ENCODE measurements around the gene ANKDD1B. TPM values are rescaled to one million over a fixed set of nuclear protein-coding genes. Genes with fewer than 3 reads are reported as not detected.

ANKDD1B gene
- total and polyA plus RNA-seq, 2 experiments from 2014 or later, result 0.40 to 0.73 TPM

DNA sequence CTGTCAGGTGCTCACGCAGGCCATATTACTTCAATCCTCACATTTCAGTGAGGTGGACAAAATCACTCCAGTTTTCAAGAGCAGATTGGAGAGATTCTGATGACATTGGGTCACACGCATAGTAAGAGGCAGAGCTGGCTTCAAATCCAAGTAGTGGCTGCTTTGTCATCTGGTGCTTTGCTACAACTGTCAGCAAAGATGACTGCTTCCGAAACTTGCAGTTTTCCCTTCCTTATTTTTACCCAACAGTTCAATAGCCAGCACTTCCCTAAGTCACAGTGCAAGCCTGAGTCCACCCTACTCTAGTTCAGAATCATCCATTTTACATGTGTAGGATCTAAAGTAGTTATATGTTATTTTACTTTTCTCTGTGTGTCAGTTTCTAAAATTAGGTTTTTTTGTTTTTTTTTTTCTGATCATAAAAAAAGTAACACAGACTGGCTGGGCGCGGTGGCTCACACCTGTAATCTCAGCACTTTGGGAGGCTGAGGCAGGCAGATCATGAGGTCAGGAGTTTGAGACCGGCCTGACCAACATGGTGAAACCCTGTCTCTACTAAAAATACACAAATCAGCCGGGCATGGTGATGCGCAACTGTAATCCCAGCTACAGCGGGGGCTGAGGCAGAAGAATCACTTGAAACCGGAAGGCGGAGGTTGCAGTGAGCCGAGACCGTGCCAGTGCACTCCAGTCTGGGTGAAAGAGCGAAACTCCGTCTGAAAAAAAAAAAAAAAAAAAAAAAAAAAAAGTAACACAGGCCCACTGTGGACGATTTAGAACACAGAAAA lies 49.6 kb downstream of the ANKDD1B start (continued):
- TF ChIP-seq, protein P1, sequence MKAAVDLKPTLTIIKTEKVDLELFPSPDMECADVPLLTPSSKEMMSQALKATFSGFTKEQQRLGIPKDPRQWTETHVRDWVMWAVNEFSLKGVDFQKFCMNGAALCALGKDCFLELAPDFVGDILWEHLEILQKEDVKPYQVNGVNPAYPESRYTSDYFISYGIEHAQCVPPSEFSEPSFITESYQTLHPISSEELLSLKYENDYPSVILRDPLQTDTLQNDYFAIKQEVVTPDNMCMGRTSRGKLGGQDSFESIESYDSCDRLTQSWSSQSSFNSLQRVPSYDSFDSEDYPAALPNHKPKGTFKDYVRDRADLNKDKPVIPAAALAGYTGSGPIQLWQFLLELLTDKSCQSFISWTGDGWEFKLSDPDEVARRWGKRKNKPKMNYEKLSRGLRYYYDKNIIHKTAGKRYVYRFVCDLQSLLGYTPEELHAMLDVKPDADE (IDR thresholded peaks at IDR 0.05), result no peak
- no peak for TF ChIP-seq NANOG (IDR thresholded peaks at IDR 0.05; ENCODE audit: borderline replicate concordance)
- no peak for TF ChIP-seq CREB1 (CRISPR knock-in tag; IDR thresholded peaks at IDR 0.05; ENCODE audit: low read depth)
- no peak for TF ChIP-seq EZH2phosphoT487 (IDR thresholded peaks at IDR 0.05; ENCODE audit: unreplicated experiment)
- TF ChIP-seq EZH2 (IDR thresholded peaks at IDR 0.05; ENCODE audit: low read depth, unreplicated experiment), result no peak
- TF ChIP-seq POLR2AphosphoS5 (IDR thresholded peaks at IDR 0.05; ENCODE audit: low read depth), result no peak

DNA sequence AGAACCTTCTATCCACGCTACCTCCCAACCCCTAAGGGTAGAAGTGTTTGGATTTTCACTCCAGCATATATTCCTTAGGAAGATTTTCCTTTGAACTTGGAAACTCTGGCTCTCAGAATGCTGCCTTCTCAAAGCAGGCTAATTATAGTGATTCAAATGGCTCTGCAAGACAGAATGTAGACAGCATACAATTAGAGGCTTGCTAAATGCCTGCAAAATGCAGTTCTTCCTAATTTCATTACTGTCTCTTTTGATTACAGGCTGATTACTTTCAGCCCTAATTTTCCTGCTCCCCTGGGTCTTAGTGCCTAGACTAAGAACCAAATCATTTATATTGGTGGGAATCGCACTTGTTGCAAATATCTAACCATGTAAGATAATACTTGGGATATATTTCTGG lies 50.8 kb downstream of the ANKDD1B start:
- DNase-seq (ENCODE audit: low spot score) (no peak), ATAC-seq (no peak)
- no peaks in the 10 kb centered on the region for H3K9me3 Mint-ChIP-seq
- H3K36me3 Mint-ChIP-seq (ENCODE audit: low read depth), result no peaks in the 10 kb centered on the region
- Histone ChIP-seq H3K27ac (ENCODE audit: low read depth) (no peak overlapping the region), H3K79me2 (replicated peaks; ENCODE audit: insufficient read depth) (no peaks in the 10 kb centered on the region), H3F3A (replicated peaks; ENCODE audit: low read depth) (no peaks in the 10 kb centered on the region), H3K9me2 (ENCODE audit: insufficient read depth) (peaks cover 7% of the 10 kb centered on the region; the same call in 1 of the 2 replicates), H3K36me3 (ENCODE audit: insufficient read depth) (no peaks in the 10 kb centered on the region), H2AFZ (no peak overlapping the region; the same call in 1 of the 2 replicates), H4K20me1 (replicated peaks; ENCODE audit: insufficient read depth) (no peaks in the 10 kb centered on the region), H3K4me3 (no peak overlapping the region), H3K4me1 (ENCODE audit: insufficient read depth) (no peaks in the 10 kb centered on the region), H3K4me2 (no peak overlapping the region), H3K27me3 (ENCODE audit: insufficient read depth) (no peaks in the 10 kb centered on the region)
- H3K4me3 Mint-ChIP-seq, result no peak overlapping the region
- H3K27ac Mint-ChIP-seq, result no peak overlapping the region
- no peaks in the 10 kb centered on the region for H3K27me3 Mint-ChIP-seq (ENCODE audit: insufficient read depth, low read depth, poor library complexity)
- H3K4me1 Mint-ChIP-seq, result peaks cover 3% of the 10 kb centered on the region; the same call in 1 of the 3 replicates
- TF ChIP-seq, protein P2, sequence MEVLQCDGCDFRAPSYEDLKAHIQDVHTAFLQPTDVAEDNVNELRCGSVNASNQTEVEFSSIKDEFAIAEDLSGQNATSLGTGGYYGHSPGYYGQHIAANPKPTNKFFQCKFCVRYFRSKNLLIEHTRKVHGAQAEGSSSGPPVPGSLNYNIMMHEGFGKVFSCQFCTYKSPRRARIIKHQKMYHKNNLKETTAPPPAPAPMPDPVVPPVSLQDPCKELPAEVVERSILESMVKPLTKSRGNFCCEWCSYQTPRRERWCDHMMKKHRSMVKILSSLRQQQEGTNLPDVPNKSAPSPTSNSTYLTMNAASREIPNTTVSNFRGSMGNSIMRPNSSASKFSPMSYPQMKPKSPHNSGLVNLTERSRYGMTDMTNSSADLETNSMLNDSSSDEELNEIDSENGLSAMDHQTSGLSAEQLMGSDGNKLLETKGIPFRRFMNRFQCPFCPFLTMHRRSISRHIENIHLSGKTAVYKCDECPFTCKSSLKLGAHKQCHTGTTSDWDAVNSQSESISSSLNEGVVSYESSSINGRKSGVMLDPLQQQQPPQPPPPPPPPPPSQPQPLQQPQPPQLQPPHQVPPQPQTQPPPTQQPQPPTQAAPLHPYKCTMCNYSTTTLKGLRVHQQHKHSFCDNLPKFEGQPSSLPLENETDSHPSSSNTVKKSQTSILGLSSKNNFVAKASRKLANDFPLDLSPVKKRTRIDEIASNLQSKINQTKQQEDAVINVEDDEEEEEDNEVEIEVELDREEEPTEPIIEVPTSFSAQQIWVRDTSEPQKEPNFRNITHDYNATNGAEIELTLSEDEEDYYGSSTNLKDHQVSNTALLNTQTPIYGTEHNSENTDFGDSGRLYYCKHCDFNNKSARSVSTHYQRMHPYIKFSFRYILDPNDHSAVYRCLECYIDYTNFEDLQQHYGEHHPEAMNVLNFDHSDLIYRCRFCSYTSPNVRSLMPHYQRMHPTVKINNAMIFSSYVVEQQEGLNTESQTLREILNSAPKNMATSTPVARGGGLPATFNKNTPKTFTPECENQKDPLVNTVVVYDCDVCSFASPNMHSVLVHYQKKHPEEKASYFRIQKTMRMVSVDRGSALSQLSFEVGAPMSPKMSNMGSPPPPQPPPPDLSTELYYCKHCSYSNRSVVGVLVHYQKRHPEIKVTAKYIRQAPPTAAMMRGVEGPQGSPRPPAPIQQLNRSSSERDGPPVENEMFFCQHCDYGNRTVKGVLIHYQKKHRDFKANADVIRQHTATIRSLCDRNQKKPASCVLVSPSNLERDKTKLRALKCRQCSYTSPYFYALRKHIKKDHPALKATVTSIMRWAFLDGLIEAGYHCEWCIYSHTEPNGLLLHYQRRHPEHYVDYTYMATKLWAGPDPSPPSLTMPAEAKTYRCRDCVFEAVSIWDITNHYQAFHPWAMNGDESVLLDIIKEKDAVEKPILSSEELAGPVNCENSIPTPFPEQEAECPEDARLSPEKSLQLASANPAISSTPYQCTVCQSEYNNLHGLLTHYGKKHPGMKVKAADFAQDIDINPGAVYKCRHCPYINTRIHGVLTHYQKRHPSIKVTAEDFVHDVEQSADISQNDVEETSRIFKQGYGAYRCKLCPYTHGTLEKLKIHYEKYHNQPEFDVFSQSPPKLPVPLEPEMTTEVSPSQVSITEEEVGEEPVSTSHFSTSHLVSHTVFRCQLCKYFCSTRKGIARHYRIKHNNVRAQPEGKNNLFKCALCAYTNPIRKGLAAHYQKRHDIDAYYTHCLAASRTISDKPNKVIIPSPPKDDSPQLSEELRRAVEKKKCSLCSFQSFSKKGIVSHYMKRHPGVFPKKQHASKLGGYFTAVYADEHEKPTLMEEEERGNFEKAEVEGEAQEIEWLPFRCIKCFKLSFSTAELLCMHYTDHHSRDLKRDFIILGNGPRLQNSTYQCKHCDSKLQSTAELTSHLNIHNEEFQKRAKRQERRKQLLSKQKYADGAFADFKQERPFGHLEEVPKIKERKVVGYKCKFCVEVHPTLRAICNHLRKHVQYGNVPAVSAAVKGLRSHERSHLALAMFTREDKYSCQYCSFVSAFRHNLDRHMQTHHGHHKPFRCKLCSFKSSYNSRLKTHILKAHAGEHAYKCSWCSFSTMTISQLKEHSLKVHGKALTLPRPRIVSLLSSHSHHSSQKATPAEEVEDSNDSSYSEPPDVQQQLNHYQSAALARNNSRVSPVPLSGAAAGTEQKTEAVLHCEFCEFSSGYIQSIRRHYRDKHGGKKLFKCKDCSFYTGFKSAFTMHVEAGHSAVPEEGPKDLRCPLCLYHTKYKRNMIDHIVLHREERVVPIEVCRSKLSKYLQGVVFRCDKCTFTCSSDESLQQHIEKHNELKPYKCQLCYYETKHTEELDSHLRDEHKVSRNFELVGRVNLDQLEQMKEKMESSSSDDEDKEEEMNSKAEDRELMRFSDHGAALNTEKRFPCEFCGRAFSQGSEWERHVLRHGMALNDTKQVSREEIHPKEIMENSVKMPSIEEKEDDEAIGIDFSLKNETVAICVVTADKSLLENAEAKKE (CRISPR knock-in tag; IDR thresholded peaks at IDR 0.05), result no peak
- no peak for TF ChIP-seq NANOG (IDR thresholded peaks at IDR 0.05; ENCODE audit: borderline replicate concordance)
- no peak for TF ChIP-seq STAT1 (IDR thresholded peaks at IDR 0.05; ENCODE audit: unreplicated experiment)
- TF ChIP-seq, protein P1 (IDR thresholded peaks at IDR 0.05), result no peak
- TF ChIP-seq, protein P3, sequence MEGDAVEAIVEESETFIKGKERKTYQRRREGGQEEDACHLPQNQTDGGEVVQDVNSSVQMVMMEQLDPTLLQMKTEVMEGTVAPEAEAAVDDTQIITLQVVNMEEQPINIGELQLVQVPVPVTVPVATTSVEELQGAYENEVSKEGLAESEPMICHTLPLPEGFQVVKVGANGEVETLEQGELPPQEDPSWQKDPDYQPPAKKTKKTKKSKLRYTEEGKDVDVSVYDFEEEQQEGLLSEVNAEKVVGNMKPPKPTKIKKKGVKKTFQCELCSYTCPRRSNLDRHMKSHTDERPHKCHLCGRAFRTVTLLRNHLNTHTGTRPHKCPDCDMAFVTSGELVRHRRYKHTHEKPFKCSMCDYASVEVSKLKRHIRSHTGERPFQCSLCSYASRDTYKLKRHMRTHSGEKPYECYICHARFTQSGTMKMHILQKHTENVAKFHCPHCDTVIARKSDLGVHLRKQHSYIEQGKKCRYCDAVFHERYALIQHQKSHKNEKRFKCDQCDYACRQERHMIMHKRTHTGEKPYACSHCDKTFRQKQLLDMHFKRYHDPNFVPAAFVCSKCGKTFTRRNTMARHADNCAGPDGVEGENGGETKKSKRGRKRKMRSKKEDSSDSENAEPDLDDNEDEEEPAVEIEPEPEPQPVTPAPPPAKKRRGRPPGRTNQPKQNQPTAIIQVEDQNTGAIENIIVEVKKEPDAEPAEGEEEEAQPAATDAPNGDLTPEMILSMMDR (conservative IDR thresholded peaks at IDR 0.05; ENCODE audit: low read depth in 2 of 2), result no peak
- no peak for TF ChIP-seq ZNF331 (CRISPR knock-in tag; IDR thresholded peaks at IDR 0.05; ENCODE audit: low read depth)

Measured in GM23338 (cell line).